Measurements from ENCODE around the gene CS. TPM values are rescaled to one million over a fixed set of nuclear protein-coding genes. Genes with fewer than 3 reads are reported as not detected.
"Not testable (repeated sequence)": the region's sequence is repeated elsewhere in the genome, so short reads cannot be mapped to it uniquely, and the experiment has no call there.

Gene CS
- total RNA-seq, 1 experiment from 2014 or later, result 64.5 TPM

- in situ Hi-C loops (cut with HindIII; ENCODE audit: low sequenced_read_pairs), result no loop called here
- DNase-seq (ENCODE audit: low spot score), result no peak
Measured at GRCh38 chr12:56288705-56289387, 11.3 kb downstream of the CS start.

- in situ Hi-C loops (cut with HindIII; ENCODE audit: low sequenced_read_pairs), result no loop called here
- DNase-seq (ENCODE audit: low spot score), result no peak
Measured at GRCh38 chr12:56286044-56286830, 13.9 kb downstream of the CS start.

DNA sequence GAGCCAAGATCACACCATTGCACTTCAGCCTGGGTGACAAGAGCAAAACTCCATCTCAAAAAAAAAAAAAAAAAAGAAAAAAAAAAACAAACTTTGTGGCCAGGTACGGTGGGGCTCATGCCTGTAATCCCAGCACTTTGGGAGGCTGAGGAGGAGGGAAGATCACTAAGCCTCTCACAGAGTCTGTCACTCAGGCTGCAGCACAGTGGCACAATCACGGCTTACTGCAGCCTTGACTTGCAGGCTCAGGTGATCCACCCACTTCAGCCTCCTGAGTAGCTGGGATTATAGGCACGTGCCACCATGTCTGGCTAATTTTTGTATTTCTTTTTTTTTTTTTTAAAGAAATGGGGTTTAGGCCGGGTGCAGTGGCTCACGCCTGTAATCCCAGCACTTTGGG lies 15.9 kb downstream of the CS start:
- in situ Hi-C loops (cut with HindIII; ENCODE audit: low sequenced_read_pairs); DNase-seq (ENCODE audit: low spot score): not testable (repeated sequence)

- in situ Hi-C loops (cut with HindIII; ENCODE audit: low sequenced_read_pairs), result no loop called here
- DNase-seq (ENCODE audit: low spot score), result no peak
Measured at GRCh38 chr12:56282579-56282978, 17.6 kb downstream of the CS start.

DNA sequence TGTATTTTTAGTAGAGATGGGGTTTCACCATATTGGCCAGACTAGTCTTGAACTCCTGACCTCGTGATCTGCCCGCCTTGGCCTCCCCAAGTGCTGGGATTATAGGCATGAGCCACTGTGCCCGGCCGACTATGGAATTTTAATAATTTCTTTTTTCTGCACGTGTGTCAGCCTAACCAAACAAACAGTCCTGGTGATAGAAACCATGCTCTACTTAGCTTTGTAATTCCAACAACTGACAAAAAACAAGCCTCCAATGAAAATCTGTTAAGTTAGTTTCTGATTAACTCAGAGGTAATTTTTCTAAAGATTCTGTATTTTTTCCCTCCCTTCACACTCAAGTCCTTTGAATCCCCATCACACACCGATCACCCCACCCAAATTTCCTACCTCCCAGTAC lies 18.1 kb downstream of the CS start:
- in situ Hi-C loops (cut with HindIII; ENCODE audit: low sequenced_read_pairs), result no loop called here
- no peak for DNase-seq (ENCODE audit: low spot score)

- DNase-seq (ENCODE audit: low spot score), result no peak
- in situ Hi-C loops (cut with HindIII; ENCODE audit: low sequenced_read_pairs), result no loop called here
Measured at GRCh38 chr12:56280849-56281248, 19.3 kb downstream of the CS start.

DNA sequence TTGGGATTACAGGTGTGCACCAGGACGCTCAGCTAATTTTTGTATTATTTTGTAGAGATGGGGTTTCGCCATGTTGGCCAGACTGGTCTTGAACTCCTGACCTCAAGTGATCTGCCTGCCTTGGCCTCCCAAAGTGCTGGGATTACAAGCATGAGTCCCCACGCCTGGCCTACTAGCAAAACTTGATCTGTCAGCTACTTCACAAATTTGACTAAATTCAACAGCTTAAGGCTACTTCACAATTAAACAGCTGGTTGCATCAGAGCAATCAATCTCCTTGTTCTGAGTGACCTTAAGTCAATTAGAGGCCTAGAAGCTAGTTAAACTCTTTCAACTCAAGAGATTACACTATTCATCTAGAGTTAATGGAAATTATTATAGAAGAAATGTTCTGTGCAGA lies 21.2 kb downstream of the CS start:
- in situ Hi-C loops (cut with HindIII; ENCODE audit: low sequenced_read_pairs), result no loop called here
- no peak for DNase-seq (ENCODE audit: low spot score)

DNA sequence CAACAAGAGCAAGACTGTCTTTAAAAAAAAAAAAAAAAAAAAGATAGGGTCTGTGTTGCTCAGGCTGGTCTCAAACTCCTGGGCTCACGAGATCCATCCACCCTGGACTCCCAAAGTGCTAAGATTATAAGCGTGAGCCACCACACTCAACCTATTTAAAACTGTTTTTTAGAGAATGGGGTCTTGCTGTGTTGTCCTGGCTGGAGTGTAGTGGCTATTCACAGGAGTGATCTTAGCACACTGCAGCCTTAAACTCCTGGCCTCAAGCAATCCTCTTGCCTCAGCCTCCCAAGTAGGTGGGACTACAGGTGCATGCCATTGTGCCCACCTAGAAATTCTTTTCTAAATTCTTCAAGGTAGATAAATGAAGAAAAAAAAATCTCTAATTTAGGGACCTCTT lies 25.8 kb downstream of the CS start:
- in situ Hi-C loops (cut with HindIII; ENCODE audit: low sequenced_read_pairs), result no loop called here
- DNase-seq (ENCODE audit: low spot score), result no peak

- in situ Hi-C loops (cut with HindIII; ENCODE audit: low sequenced_read_pairs); DNase-seq (ENCODE audit: low spot score): not testable (repeated sequence)
Measured at GRCh38 chr12:56272468-56272867, 27.7 kb downstream of the CS start.

- peak; percentile 40 for DNase-seq (ENCODE audit: low spot score)
- in situ Hi-C loops (cut with HindIII; ENCODE audit: low sequenced_read_pairs), result no loop called here
Measured at GRCh38 chr12:56271031-56271430, 29.1 kb downstream of the CS start.

- in situ Hi-C loops (cut with HindIII; ENCODE audit: low sequenced_read_pairs), result no loop called here
- peak; percentile 52 for DNase-seq (ENCODE audit: low spot score)
Measured at GRCh38 chr12:56267443-56268071, 32.6 kb downstream of the CS start.

DNA sequence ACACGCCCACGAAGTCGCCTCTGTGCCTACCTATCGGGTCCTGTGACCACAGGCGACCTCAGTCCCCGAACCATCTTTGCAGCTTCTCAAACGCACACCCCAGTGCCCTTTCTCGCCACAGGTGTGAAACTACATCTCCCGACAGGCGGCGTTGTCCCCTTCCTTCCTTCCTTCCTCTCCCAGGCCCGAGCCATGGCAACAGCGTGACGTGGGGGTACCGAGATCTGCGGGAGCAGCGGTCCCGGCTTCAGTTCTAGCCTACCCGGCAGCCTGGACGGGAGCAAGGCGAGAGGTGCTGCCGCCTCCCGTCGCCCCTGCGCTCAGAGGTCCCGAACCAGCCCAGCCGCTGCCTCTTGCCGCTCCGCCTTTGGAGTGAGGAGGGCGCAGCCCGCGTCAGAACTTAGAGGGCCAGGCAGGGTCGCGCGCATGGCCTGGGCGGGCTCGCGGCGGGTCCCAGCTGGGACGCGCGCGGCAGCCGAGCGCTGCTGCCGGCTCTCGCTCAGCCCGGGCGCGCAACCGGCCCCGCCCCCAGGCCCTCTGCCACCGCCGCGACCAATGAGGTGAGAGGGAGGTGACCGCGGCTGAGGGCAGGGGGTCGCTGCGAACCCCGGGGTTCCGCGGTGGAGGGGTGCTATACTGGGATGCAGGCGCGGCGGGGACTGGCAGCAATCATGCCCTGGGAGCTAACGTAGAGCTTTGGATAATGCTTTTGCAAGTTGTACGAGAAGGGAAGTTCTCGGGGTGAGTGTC lies 33.3 kb downstream of the CS start, which contains the start of gene COQ10A:
Gene COQ10A, plus strand, starts transcription at position 250 of the 750 bp plus-strand sequence. Its CDS starts 177 bp downstream, at position 427.
- peak; percentile 94 for DNase-seq (ENCODE audit: low spot score)
- in situ Hi-C loops (cut with HindIII; ENCODE audit: low sequenced_read_pairs), result no loop called here

DNA sequence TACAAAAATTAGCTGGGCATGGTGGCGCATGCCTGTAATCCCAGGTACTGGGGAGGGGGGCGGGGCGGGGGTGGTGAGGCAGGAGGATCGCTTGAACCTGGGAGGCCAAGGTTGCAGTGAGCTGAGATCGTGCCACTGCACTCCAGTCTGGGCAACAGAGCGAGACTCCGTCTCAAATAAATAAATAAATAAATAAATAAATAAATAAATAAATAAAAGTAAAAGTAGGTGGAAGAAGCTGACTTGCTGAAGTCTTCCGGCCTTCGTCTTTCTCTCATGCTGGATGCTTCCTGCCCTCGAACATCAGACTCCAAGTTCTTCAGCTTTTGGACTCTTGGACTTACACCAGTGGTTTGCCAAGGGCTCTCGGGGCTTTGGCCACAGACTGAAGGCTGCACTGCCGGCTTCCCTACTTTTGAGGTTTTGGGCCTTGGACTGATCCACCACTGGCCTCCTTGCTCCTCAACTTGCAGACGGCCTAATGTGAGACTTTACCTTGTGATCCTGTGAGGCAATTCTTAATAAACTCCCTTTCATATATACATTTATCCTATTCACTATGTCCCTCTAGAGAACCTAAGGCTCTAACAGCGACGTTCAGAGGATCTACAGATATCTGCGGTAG lies 34.0 kb downstream of the CS start:
- in situ Hi-C loops (cut with HindIII; ENCODE audit: low sequenced_read_pairs); DNase-seq (ENCODE audit: low spot score): not testable (repeated sequence)

DNA sequence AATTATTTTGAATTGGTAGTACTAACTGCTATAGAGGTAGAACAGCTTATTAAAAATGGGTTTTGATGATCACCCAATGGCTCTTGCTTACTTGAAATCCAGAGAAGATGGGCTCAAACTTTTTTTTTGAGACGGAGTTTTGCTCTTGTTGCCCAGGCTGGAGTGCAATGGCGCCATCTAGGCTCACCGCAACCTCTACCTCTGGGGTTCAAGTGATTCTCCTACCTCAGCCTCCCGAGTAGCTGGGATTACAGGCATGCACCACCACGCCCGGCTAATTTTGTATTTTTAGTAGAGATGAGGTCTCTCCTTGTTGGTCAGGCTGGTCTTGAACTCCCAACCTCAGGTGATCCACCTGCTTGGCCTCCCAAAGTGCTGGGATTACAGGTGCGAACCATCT lies 37.2 kb downstream of the CS start:
- in situ Hi-C loops (cut with HindIII; ENCODE audit: low sequenced_read_pairs), result not testable (repeated sequence)

GRCh38 chr12:56261503-56262232 lies 38.5 kb downstream of the CS start:
- in situ Hi-C loops (cut with HindIII; ENCODE audit: low sequenced_read_pairs), result no loop called here
- no peak for DNase-seq (ENCODE audit: low spot score)

More for the DNA sequence above, 37.2 kb downstream of the CS start:
- DNase-seq (ENCODE audit: low spot score), result not testable (repeated sequence)

- DNase-seq (ENCODE audit: low spot score), result no peak
- in situ Hi-C loops (cut with HindIII; ENCODE audit: low sequenced_read_pairs), result no loop called here
Measured at GRCh38 chr12:56260921-56261320, 39.2 kb downstream of the CS start.

- DNase-seq (ENCODE audit: low spot score), result no peak
- in situ Hi-C loops (cut with HindIII; ENCODE audit: low sequenced_read_pairs), result no loop called here
Measured at GRCh38 chr12:56260380-56260779, 39.8 kb downstream of the CS start.

DNA sequence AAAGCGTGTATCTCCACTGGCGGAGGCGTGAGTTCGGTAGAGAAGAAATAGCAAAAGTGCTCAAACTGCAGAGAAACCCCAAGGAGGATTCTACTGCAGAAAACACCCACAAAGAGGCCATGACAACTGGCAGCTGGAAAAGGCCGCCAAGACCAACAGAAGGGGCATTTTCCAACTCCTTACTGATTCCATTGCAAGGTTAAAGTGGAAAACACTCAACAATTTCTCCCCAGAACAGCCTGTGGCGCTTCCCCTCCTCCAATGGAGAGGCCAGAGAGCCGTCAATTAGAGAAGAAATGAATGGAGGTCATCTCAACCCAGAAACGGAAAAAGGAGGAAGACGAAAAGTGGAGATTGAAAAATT lies 41.3 kb downstream of the CS start:
- in situ Hi-C loops (cut with HindIII; ENCODE audit: low sequenced_read_pairs), result no loop called here
- no peak for DNase-seq (ENCODE audit: low spot score)

All from G401 (cell line).